SK-N-SH treated with all-trans-retinoic acid at 6 μM for 48 hours (cell line): ENCODE measurements around the gene GNAZ.

Experiments
- ATAC-seq: fragments of 200-7000 bp; cut with Tn5 transposase; 3 replicates; pipeline ENCODE4 v1.9.1; 2020; ENCODE audit warnings: mild to moderate bottlenecking, moderate library complexity
- ARNTL ChIP-seq: fragments of 450-650 bp; formaldehyde crosslinking; IDR thresholded peaks from 2 replicates; pipeline ENCODE4 v1.5.0; 2020; ENCODE audit warnings: low read depth, mild to moderate bottlenecking, moderate library complexity, borderline replicate concordance
- BACH2 ChIP-seq: fragments of 250-450 bp; sonication (Bioruptor Pico); IDR thresholded peaks from 2 replicates; pipeline ENCODE4 v1.9.0; 2021; ENCODE audit warnings: mild to moderate bottlenecking, borderline replicate concordance
- CSDC2 ChIP-seq: fragments of 250-450 bp; sonication (Bioruptor Pico); IDR thresholded peaks from 2 replicates; pipeline ENCODE4 v1.5.0; 2020; ENCODE audit warnings: mild to moderate bottlenecking, moderate library complexity
- GLIS3 ChIP-seq: fragments of 250-450 bp; sonication (Bioruptor Pico); IDR thresholded peaks from 2 replicates; pipeline ENCODE4 v1.5.0; 2020; ENCODE audit warnings: mild to moderate bottlenecking, moderate library complexity
- ISL1 ChIP-seq: fragments of 250-450 bp; sonication (Bioruptor Pico); IDR thresholded peaks from 2 replicates; pipeline ENCODE4 v2.1.2; 2022; ENCODE audit warnings: mild to moderate bottlenecking, moderate library complexity
- OSR1 ChIP-seq: fragments of 250-450 bp; sonication (Bioruptor Pico); IDR thresholded peaks from 2 replicates; pipeline ENCODE4 v1.8.0; 2022; ENCODE audit warnings: moderate library complexity, mild to moderate bottlenecking, inconsistent platforms
- PPARA ChIP-seq: fragments of 250-450 bp; sonication (Bioruptor Pico); IDR thresholded peaks from 2 replicates; pipeline ENCODE4 v1.5.0; 2020; ENCODE audit warnings: mild to moderate bottlenecking, borderline replicate concordance
- TCF4 ChIP-seq: fragments of 250-450 bp; sonication (Bioruptor Pico); IDR thresholded peaks from 2 replicates; pipeline ENCODE4 v1.8.0; 2021; ENCODE audit warnings: mild to moderate bottlenecking, moderate library complexity, borderline replicate concordance
- TOX ChIP-seq: fragments of 250-450 bp; sonication (Bioruptor Pico); IDR thresholded peaks from 2 replicates; pipeline ENCODE4 v1.8.0; 2021; ENCODE audit warnings: mild to moderate bottlenecking, moderate library complexity, borderline replicate concordance
- ZFP3 ChIP-seq: fragments of 250-450 bp; sonication (Bioruptor Pico); IDR thresholded peaks from 2 replicates; pipeline ENCODE4 v1.5.0; 2020; ENCODE audit warnings: mild to moderate bottlenecking, moderate library complexity
- ZFP30 ChIP-seq: fragments of 450-650 bp; formaldehyde crosslinking; IDR thresholded peaks from 2 replicates; pipeline ENCODE4 v1.5.0; 2022; ENCODE audit warnings: mild to moderate bottlenecking, moderate library complexity
- ZNF565 ChIP-seq: fragments of 450-650 bp; formaldehyde crosslinking; conservative IDR thresholded peaks from 2 replicates; pipeline ENCODE4 v1.5.0; 2020; ENCODE audit warnings: low read depth, mild to moderate bottlenecking, moderate library complexity
- ZNF70 ChIP-seq: fragments of 450-650 bp; formaldehyde crosslinking; IDR thresholded peaks from 2 replicates; pipeline ENCODE4 v1.5.0; 2020; ENCODE audit warnings: mild to moderate bottlenecking, moderate library complexity
- ZNF8 ChIP-seq: fragments of 450-650 bp; formaldehyde crosslinking; IDR thresholded peaks from 2 replicates; pipeline ENCODE4 v1.5.0; 2020; ENCODE audit warnings: mild to moderate bottlenecking, moderate library complexity
- TF ChIP-seq, protein P1 (sequence below): fragments of 250-450 bp; sonication (Bioruptor Pico); IDR thresholded peaks from 2 replicates; pipeline ENCODE4 v1.8.0; 2021; ENCODE audit warnings: low read depth, mild to moderate bottlenecking, moderate library complexity, borderline replicate concordance
- TF ChIP-seq, protein P2 (sequence below): fragments of 250-450 bp; sonication (Bioruptor Pico); IDR thresholded peaks from 2 replicates; pipeline ENCODE4 v1.5.0; 2020; ENCODE audit warnings: mild to moderate bottlenecking, moderate library complexity
- TF ChIP-seq, protein P3 (sequence below): fragments of 250-450 bp; sonication (Bioruptor Pico); IDR thresholded peaks from 2 replicates; pipeline ENCODE4 v1.5.1; 2020; ENCODE audit warnings: low read depth, mild to moderate bottlenecking, moderate library complexity
- TF ChIP-seq, protein P4 (sequence below): fragments of 250-450 bp; sonication (Bioruptor Pico); IDR thresholded peaks from 2 replicates; pipeline ENCODE4 v1.8.0; 2020; ENCODE audit warnings: mild to moderate bottlenecking, moderate library complexity, borderline replicate concordance
- TF ChIP-seq, protein P5 (sequence below): fragments of 250-450 bp; sonication (Bioruptor Pico); IDR thresholded peaks from 2 replicates; pipeline ENCODE4 v1.5.1; 2021; ENCODE audit warnings: mild to moderate bottlenecking, moderate library complexity

GNAZ gene

DNA sequence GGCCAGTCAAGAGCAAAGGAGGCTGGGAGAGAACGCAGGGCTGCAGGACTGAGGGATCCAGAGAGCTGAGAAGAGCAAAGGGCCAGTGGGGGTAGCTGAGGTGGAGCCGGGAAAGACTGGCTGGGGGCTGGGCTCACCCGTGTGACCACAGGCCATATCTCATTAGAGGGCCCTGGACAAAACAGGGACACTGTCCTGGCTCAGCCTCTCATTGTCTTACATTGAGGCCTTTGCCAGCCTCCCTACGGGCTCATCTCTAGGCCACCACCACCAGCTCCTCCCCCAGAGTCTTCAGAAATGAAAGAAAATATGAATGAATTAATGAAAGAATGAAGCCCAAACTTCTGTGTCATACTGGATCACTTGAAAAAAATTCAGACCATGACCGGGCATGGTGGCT lies 84.1 kb downstream of the GNAZ start:
- no peak for ATAC-seq
- TF ChIP-seq ZFP3 (CRISPR knock-in tag) (no peak), ISL1 (CRISPR knock-in tag) (no peak), OSR1 (CRISPR knock-in tag) (no peak), ZNF70 (CRISPR knock-in tag) (no peak)
- TF ChIP-seq, protein P1, sequence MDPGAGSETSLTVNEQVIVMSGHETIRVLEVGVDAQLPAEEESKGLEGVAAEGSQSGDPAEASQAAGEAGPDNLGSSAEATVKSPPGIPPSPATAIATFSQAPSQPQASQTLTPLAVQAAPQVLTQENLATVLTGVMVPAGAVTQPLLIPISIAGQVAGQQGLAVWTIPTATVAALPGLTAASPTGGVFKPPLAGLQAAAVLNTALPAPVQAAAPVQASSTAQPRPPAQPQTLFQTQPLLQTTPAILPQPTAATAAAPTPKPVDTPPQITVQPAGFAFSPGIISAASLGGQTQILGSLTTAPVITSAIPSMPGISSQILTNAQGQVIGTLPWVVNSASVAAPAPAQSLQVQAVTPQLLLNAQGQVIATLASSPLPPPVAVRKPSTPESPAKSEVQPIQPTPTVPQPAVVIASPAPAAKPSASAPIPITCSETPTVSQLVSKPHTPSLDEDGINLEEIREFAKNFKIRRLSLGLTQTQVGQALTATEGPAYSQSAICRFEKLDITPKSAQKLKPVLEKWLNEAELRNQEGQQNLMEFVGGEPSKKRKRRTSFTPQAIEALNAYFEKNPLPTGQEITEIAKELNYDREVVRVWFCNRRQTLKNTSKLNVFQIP = no peak

DNA sequence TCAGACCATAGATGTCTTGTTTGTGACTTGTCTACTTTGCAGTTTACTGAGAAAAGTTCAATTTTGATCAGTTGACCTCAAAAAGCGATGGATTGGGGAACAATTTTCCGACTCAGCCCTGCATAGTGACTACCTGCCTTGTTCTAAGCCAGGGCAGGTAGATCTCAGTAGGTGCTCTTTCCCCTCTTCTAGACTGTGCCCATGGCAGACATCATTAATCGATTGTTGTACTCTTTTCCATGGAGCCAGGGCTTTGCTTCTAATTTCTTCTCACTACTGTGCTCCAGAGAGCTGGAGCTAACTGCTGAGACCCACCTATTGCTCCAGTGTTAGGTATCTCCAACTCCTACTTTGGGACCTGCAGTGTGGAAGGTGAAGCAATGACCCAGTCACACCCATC lies 84.8 kb downstream of the GNAZ start:
- TF ChIP-seq TCF4 (CRISPR knock-in tag) (no peak), OSR1 (CRISPR knock-in tag) (no peak), TOX (no peak), ZNF8 (CRISPR knock-in tag) (no peak), ZFP30 (CRISPR knock-in tag) (no peak), ISL1 (CRISPR knock-in tag) (no peak), GLIS3 (CRISPR knock-in tag) (no peak), ARNTL (CRISPR knock-in tag) (no peak), CSDC2 (CRISPR knock-in tag) (no peak), PPARA (CRISPR knock-in tag) (no peak), ZNF70 (CRISPR knock-in tag) (no peak)
- TF ChIP-seq, protein P2, sequence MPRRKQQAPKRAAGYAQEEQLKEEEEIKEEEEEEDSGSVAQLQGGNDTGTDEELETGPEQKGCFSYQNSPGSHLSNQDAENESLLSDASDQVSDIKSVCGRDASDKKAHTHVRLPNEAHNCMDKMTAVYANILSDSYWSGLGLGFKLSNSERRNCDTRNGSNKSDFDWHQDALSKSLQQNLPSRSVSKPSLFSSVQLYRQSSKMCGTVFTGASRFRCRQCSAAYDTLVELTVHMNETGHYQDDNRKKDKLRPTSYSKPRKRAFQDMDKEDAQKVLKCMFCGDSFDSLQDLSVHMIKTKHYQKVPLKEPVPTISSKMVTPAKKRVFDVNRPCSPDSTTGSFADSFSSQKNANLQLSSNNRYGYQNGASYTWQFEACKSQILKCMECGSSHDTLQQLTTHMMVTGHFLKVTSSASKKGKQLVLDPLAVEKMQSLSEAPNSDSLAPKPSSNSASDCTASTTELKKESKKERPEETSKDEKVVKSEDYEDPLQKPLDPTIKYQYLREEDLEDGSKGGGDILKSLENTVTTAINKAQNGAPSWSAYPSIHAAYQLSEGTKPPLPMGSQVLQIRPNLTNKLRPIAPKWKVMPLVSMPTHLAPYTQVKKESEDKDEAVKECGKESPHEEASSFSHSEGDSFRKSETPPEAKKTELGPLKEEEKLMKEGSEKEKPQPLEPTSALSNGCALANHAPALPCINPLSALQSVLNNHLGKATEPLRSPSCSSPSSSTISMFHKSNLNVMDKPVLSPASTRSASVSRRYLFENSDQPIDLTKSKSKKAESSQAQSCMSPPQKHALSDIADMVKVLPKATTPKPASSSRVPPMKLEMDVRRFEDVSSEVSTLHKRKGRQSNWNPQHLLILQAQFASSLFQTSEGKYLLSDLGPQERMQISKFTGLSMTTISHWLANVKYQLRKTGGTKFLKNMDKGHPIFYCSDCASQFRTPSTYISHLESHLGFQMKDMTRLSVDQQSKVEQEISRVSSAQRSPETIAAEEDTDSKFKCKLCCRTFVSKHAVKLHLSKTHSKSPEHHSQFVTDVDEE (CRISPR knock-in tag) = no peak
- TF ChIP-seq, protein P3, sequence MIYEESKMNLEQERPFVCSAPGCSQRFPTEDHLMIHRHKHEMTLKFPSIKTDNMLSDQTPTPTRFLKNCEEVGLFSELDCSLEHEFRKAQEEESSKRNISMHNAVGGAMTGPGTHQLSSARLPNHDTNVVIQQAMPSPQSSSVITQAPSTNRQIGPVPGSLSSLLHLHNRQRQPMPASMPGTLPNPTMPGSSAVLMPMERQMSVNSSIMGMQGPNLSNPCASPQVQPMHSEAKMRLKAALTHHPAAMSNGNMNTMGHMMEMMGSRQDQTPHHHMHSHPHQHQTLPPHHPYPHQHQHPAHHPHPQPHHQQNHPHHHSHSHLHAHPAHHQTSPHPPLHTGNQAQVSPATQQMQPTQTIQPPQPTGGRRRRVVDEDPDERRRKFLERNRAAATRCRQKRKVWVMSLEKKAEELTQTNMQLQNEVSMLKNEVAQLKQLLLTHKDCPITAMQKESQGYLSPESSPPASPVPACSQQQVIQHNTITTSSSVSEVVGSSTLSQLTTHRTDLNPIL (CRISPR knock-in tag) = no peak
- TF ChIP-seq, protein P4, sequence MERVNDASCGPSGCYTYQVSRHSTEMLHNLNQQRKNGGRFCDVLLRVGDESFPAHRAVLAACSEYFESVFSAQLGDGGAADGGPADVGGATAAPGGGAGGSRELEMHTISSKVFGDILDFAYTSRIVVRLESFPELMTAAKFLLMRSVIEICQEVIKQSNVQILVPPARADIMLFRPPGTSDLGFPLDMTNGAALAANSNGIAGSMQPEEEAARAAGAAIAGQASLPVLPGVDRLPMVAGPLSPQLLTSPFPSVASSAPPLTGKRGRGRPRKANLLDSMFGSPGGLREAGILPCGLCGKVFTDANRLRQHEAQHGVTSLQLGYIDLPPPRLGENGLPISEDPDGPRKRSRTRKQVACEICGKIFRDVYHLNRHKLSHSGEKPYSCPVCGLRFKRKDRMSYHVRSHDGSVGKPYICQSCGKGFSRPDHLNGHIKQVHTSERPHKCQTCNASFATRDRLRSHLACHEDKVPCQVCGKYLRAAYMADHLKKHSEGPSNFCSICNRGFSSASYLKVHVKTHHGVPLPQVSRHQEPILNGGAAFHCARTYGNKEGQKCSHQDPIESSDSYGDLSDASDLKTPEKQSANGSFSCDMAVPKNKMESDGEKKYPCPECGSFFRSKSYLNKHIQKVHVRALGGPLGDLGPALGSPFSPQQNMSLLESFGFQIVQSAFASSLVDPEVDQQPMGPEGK = no peak
- TF ChIP-seq, protein P1 = no peak

DNA sequence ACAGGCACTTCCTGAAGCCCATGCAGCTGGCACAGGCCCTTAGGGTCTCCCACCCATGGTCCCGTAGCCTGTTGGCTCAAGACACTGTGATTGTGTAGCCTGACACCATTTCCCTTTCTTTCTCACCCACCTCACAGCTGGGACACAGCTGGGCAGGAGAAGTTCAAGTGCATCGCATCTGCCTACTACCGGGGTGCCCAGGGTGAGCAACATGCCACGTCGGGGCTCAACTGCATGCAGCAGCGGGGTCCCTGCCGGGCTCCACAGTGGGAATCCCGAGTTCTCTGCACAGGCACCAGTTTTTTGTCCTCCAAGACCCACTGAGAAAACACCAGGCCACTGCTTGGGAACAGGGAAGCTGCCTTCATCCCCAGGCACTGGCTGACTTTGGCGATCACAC lies 85.5 kb downstream of the GNAZ start:
- no peak for ATAC-seq
- TF ChIP-seq ZFP3 (CRISPR knock-in tag) = no peak
- no peak for TF ChIP-seq BACH2 (CRISPR knock-in tag)
- TF ChIP-seq ZNF8 (CRISPR knock-in tag) = no peak
- TF ChIP-seq CSDC2 (CRISPR knock-in tag) = no peak
- TF ChIP-seq, protein P5, sequence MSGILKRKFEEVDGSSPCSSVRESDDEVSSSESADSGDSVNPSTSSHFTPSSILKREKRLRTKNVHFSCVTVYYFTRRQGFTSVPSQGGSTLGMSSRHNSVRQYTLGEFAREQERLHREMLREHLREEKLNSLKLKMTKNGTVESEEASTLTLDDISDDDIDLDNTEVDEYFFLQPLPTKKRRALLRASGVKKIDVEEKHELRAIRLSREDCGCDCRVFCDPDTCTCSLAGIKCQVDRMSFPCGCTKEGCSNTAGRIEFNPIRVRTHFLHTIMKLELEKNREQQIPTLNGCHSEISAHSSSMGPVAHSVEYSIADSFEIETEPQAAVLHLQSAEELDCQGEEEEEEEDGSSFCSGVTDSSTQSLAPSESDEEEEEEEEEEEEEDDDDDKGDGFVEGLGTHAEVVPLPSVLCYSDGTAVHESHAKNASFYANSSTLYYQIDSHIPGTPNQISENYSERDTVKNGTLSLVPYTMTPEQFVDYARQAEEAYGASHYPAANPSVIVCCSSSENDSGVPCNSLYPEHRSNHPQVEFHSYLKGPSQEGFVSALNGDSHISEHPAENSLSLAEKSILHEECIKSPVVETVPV (CRISPR knock-in tag) = no peak
- no peak for TF ChIP-seq ZNF70 (CRISPR knock-in tag)
- no peak for TF ChIP-seq ZNF565 (CRISPR knock-in tag)
- TF ChIP-seq TOX = no peak
- no peak for TF ChIP-seq OSR1 (CRISPR knock-in tag)
- TF ChIP-seq, protein P2 (CRISPR knock-in tag) = no peak
- TF ChIP-seq ZFP30 (CRISPR knock-in tag) = no peak
- TF ChIP-seq ARNTL (CRISPR knock-in tag) = no peak
- TF ChIP-seq TCF4 (CRISPR knock-in tag) = no peak
- TF ChIP-seq, protein P1 = no peak
- TF ChIP-seq ISL1 (CRISPR knock-in tag) = no peak

More for the DNA sequence above, 84.8 kb downstream of the GNAZ start:
- ATAC-seq = no peak
